Activated T-cell treated with anti-CD3 and anti-CD28 coated beads for 48 hours (primary cell): Measurements from ENCODE around the gene WDFY2.

Experiments
- DNase-seq: peaks from one replicate; pipeline ENCODE4 v3.0.0-alpha.2; 2020; ENCODE audit warnings: low read depth

The WDFY2 gene

GRCh38 chr13:51770681-51771417, 186.6 kb downstream of the WDFY2 start:
- no peak for DNase-seq

- DNase-seq: no peak
Measured at GRCh38 chr13:51771418-51772104, 187.3 kb downstream of the WDFY2 start.

- no peak for DNase-seq
Measured at GRCh38 chr13:51772105-51772455, 187.8 kb downstream of the WDFY2 start.

GRCh38 chr13:51772781-51773180, 188.5 kb downstream of the WDFY2 start:
- DNase-seq: no peak

- DNase-seq: no peak
Measured at GRCh38 chr13:51773515-51773914, 189.3 kb downstream of the WDFY2 start.

GRCh38 chr13:51776179-51776578, 191.9 kb downstream of the WDFY2 start:
- DNase-seq: no peak

- DNase-seq: no peak
Measured at GRCh38 chr13:51777921-51778320, 193.7 kb downstream of the WDFY2 start.

- no peak for DNase-seq
Measured at GRCh38 chr13:51778392-51778791, 194.1 kb downstream of the WDFY2 start.

GRCh38 chr13:51780099-51780498, 195.8 kb downstream of the WDFY2 start:
- DNase-seq: no peak

- DNase-seq: no peak
Measured at GRCh38 chr13:51781246-51782022, 197.2 kb downstream of the WDFY2 start.

- DNase-seq: no peak
Measured at GRCh38 chr13:51782026-51782710, 197.9 kb downstream of the WDFY2 start.

- DNase-seq: no peak
Measured at GRCh38 chr13:51783428-51784094, 199.3 kb downstream of the WDFY2 start.

GRCh38 chr13:51784097-51784496, 199.8 kb downstream of the WDFY2 start:
- no peak for DNase-seq

GRCh38 chr13:51785712-51786424, 201.6 kb downstream of the WDFY2 start:
- DNase-seq: no peak

GRCh38 chr13:51786425-51787265, 202.4 kb downstream of the WDFY2 start:
- no peak for DNase-seq

GRCh38 chr13:51793570-51794271, 209.5 kb downstream of the WDFY2 start:
- DNase-seq: peak; percentile 39

GRCh38 chr13:51794964-51795363, 210.7 kb downstream of the WDFY2 start:
- no peak for DNase-seq

GRCh38 chr13:51795419-51795818, 211.2 kb downstream of the WDFY2 start:
- no peak for DNase-seq

- no peak for DNase-seq
Measured at GRCh38 chr13:51796546-51796945, 212.3 kb downstream of the WDFY2 start.
